Mucosa of rectum (tissue), 2 donors: ENCODE results near the gene PIM2.

Source experiments
- H3K27ac ChIP-seq, 2 donors: one replicate each; pipeline ENCODE4 v1.7.0; 2013; ENCODE audit warnings: inconsistent platforms in 2 of 2, low read depth in 2 of 2, low read length in 2 of 2
- H3K27me3 ChIP-seq, 2 donors: one replicate each; pipeline ENCODE4 v1.7.0; 2013; ENCODE audit warnings: low read length in 2 of 2; ENCODE audit not compliant: control insufficient read depth in 2 of 2, insufficient read depth in 2 of 2
- H3K36me3 ChIP-seq, 2 donors: one replicate each; pipeline ENCODE4 v1.7.0; 2013; ENCODE audit warnings: low read length in 2 of 2; ENCODE audit not compliant: control insufficient read depth in 2 of 2, insufficient read depth in 2 of 2
- H3K4me1 ChIP-seq, 2 donors: one replicate each; pipeline ENCODE4 v1.7.0; 2013; ENCODE audit warnings: low read length in 2 of 2, mild to moderate bottlenecking in 1 of 2; ENCODE audit not compliant: control insufficient read depth in 2 of 2, insufficient read depth in 2 of 2
- H3K4me3 ChIP-seq, 2 donors: one replicate each; pipeline ENCODE4 v1.7.0; 2013; ENCODE audit warnings: low read length in 2 of 2
- H3K9ac ChIP-seq, 2 donors: one replicate each; pipeline ENCODE4 v1.7.0; 2013; ENCODE audit warnings: low read length in 2 of 2, low read depth in 1 of 2, mild to moderate bottlenecking in 1 of 2
- H3K9me3 ChIP-seq, 2 donors: one replicate each; pipeline ENCODE4 v1.7.0; 2013; ENCODE audit warnings: low read length in 2 of 2; ENCODE audit not compliant: control insufficient read depth in 2 of 2
- donor health status: healthy.
- donor health status: Normal muscosa, but diverticular disease.

Gene PIM2

GRCh38 chrX:48909703-48910294, 9.0 kb downstream of the PIM2 start:
- H3K9me3 ChIP-seq = no peaks in the 10 kb centered on the region
- H3K9ac ChIP-seq = no peak overlapping the region
- peaks cover 7 to 10% of the 10 kb centered on the region in 2 donors for H3K36me3 ChIP-seq
- H3K4me1 ChIP-seq = peaks cover 5 to 17% of the 10 kb centered on the region in 2 donors
- H3K27me3 ChIP-seq = no peaks in the 10 kb centered on the region
- H3K4me3 ChIP-seq = no peak overlapping the region
- H3K27ac ChIP-seq = no peak overlapping the region

- peaks cover 2 to 10% of the 10 kb centered on the region in 2 donors for H3K36me3 ChIP-seq
- no peaks in the 10 kb centered on the region for H3K27me3 ChIP-seq
- no peaks in the 10 kb centered on the region for H3K9me3 ChIP-seq
Measured at GRCh38 chrX:48908600-48908999, 10.2 kb downstream of the PIM2 start.

GRCh38 chrX:48905090-48905790, 13.6 kb downstream of the PIM2 start:
- Histone ChIP-seq H3K9me3 (no peaks in the 10 kb centered on the region), H3K27me3 (no peaks in the 10 kb centered on the region), H3K4me1 (no peaks in the 10 kb centered on the region), H3K27ac (no peak overlapping the region), H3K36me3 (peaks cover 20 to 24% of the 10 kb centered on the region in 2 donors), H3K4me3 (no peak overlapping the region), H3K9ac (no peak overlapping the region)

More at GRCh38 chrX:48908600-48908999, 10.2 kb downstream of the PIM2 start:
- H3K27ac ChIP-seq = no peak overlapping the region
- H3K4me3 ChIP-seq = no peak overlapping the region
- peaks cover 5 to 14% of the 10 kb centered on the region in 2 donors for H3K4me1 ChIP-seq
- H3K9ac ChIP-seq = no peak overlapping the region

GRCh38 chrX:48904626-48905025, 14.2 kb downstream of the PIM2 start:
- Histone ChIP-seq H3K4me1 (no peaks in the 10 kb centered on the region), H3K27me3 (no peaks in the 10 kb centered on the region), H3K9ac (no peak overlapping the region), H3K36me3 (peaks cover 21 to 24% of the 10 kb centered on the region in 2 donors), H3K9me3 (no peaks in the 10 kb centered on the region), H3K4me3 (no peak overlapping the region), H3K27ac (no peak overlapping the region)

GRCh38 chrX:48904180-48904579, 14.6 kb downstream of the PIM2 start:
- H3K4me1 ChIP-seq = peaks cover 0 to 2% of the 10 kb centered on the region in 2 donors
- H3K9me3 ChIP-seq = no peaks in the 10 kb centered on the region
- no peak overlapping the region for H3K27ac ChIP-seq
- no peaks in the 10 kb centered on the region for H3K27me3 ChIP-seq
- H3K36me3 ChIP-seq = peaks cover 23 to 24% of the 10 kb centered on the region in 2 donors
- no peak overlapping the region for H3K4me3 ChIP-seq
- no peak overlapping the region for H3K9ac ChIP-seq

- Histone ChIP-seq H3K36me3 (peaks cover 19 to 23% of the 10 kb centered on the region in 2 donors), H3K9ac (no peak overlapping the region), H3K9me3 (no peaks in the 10 kb centered on the region), H3K4me1 (peaks cover 3 to 4% of the 10 kb centered on the region in 2 donors), H3K4me3 (no peak overlapping the region), H3K27me3 (no peaks in the 10 kb centered on the region), H3K27ac (no peak overlapping the region)
Measured at GRCh38 chrX:48903290-48903689, 15.5 kb downstream of the PIM2 start.

GRCh38 chrX:48902776-48903175, 16.0 kb downstream of the PIM2 start:
- Histone ChIP-seq H3K27ac (no peak overlapping the region), H3K4me3 (no peak overlapping the region), H3K4me1 (peaks cover 4% of the 10 kb centered on the region in 2 donors), H3K36me3 (peaks cover 19 to 23% of the 10 kb centered on the region in 2 donors), H3K27me3 (no peaks in the 10 kb centered on the region), H3K9me3 (no peaks in the 10 kb centered on the region), H3K9ac (no peak overlapping the region)

- Histone ChIP-seq H3K36me3 (peaks cover 19 to 23% of the 10 kb centered on the region in 2 donors), H3K9ac (no peak overlapping the region), H3K27ac (no peak overlapping the region), H3K27me3 (no peaks in the 10 kb centered on the region), H3K4me3 (no peak overlapping the region), H3K9me3 (no peaks in the 10 kb centered on the region), H3K4me1 (peaks cover 4% of the 10 kb centered on the region in 2 donors)
Measured at GRCh38 chrX:48902135-48902534, 16.7 kb downstream of the PIM2 start.

GRCh38 chrX:48901069-48901468, 17.8 kb downstream of the PIM2 start:
- H3K9me3 ChIP-seq = no peaks in the 10 kb centered on the region
- peaks cover 8 to 11% of the 10 kb centered on the region in 2 donors for H3K4me1 ChIP-seq
- peaks cover 19 to 23% of the 10 kb centered on the region in 2 donors for H3K36me3 ChIP-seq
- H3K4me3 ChIP-seq = no peak overlapping the region
- no peak overlapping the region for H3K9ac ChIP-seq
- no peaks in the 10 kb centered on the region for H3K27me3 ChIP-seq
- H3K27ac ChIP-seq = no peak overlapping the region

GRCh38 chrX:48899078-48899410, 19.8 kb downstream of the PIM2 start:
- Histone ChIP-seq H3K27ac (no peak overlapping the region), H3K4me1 (peaks cover 8 to 11% of the 10 kb centered on the region in 2 donors), H3K36me3 (peaks cover 15 to 22% of the 10 kb centered on the region in 2 donors), H3K4me3 (no peak overlapping the region), H3K9ac (no peak overlapping the region), H3K9me3 (no peaks in the 10 kb centered on the region), H3K27me3 (no peaks in the 10 kb centered on the region)
